ENCODE results near the gene PIEZO1.

- TF ChIP-seq CTCF (conservative IDR thresholded peaks at IDR 0.05; ENCODE audit: low read depth in 2 of 2): no peak
- no peak for TF ChIP-seq EZH2 (IDR thresholded peaks at IDR 0.05; ENCODE audit: low read depth, unreplicated experiment)
- no peak for TF ChIP-seq REST (IDR thresholded peaks at IDR 0.05; ENCODE audit: unreplicated experiment)
- no peak for TF ChIP-seq POLR2AphosphoS5 (IDR thresholded peaks at IDR 0.05; ENCODE audit: low read depth)
Measured at GRCh38 chr16:88726981-88727380, 58.0 kb downstream of the PIEZO1 start.

Measured in GM23338 (cell line).